HepG2 (cell line): ENCODE measurements around the gene ADGRF5. TPM values are rescaled to one million over a fixed set of nuclear protein-coding genes. Genes with fewer than 3 reads are reported as not detected.

Source experiments
- ATAC-seq: fragments of 200-7000 bp; cut with Tn5 transposase; 3 replicates; pipeline ENCODE4 v1.9.1; 2020; ENCODE audit warnings: mild to moderate bottlenecking, moderate library complexity
- BruUV-seq: library from RNA; stranded (reverse); fragments of 400-500 nt; replicated peaks from 2 replicates; lab custom pipeline; 2021; lab: Mats Ljungman, UMichigan
- CTCF ChIA-PET: fragments of 300-600 bp; formaldehyde crosslinking; extraction: SDS; loops from one replicate; lab custom pipeline; 2021; ENCODE audit warnings: low total read pairs, inconsistent platforms, low intra/inter-chr PET ratio; lab: Yijun Ruan, JAX
- POLR2A ChIA-PET: fragments of 350-600 bp; sonication (Branson Sonifier 250); formaldehyde crosslinking; loops from one replicate; lab custom pipeline; 2020; ENCODE audit warnings: antibody characterized with exemption, inconsistent platforms; lab: Yijun Ruan, JAX
- DNase-seq: peaks from one replicate; pipeline ENCODE4 v3.0.0-alpha.2; 2015; ENCODE audit warnings: low spot score
- FAIRE-seq: peaks from 3 replicates; lab custom pipeline; 2011; peaks lifted over from hg19 to GRCh38; lab: Jason Lieb, UNC
- H2AFZ ChIP-seq: one replicate; pipeline ENCODE4 v1.6.1; 2011; ENCODE audit warnings: low read length, inconsistent platforms
- H3K27ac ChIP-seq: fragments of 300-600 bp; 3 replicates; pipeline ENCODE4 v1.8.0; 2011; ENCODE audit warnings: mixed run types, mild to moderate bottlenecking, mixed read lengths, low read length, inconsistent platforms; ENCODE audit not compliant: insufficient read depth; ENCODE audit errors: extremely low read length
- H3K27me3 ChIP-seq, 2 experiments: fragments of 200-600 bp in 1 of 2; 2 replicates in 1 of 2; 3 replicates in 1 of 2; pipeline versions ENCODE4 v1.6.0 to v1.8.0; 2011; ENCODE audit warnings: low read length in 2 of 2, mild to moderate bottlenecking in 2 of 2, moderate library complexity in 2 of 2, inconsistent platforms in 1 of 2; ENCODE audit not compliant: insufficient read depth in 2 of 2, control insufficient read depth in 1 of 2
- H3K36me3 ChIP-seq, 2 experiments: fragments of 200-600 bp in 1 of 2; replicated peaks in 1 of 2; 2 replicates in 1 of 2; 3 replicates in 1 of 2; pipeline versions ENCODE4 v1.5.1 to v1.8.0; 2011; ENCODE audit warnings: low read length in 2 of 2, inconsistent platforms in 1 of 2; ENCODE audit not compliant: insufficient read depth in 2 of 2, control insufficient read depth in 1 of 2
- H3K4me1 ChIP-seq: 2 replicates; pipeline ENCODE4 v1.5.1; 2012; ENCODE audit warnings: low read length, inconsistent platforms; ENCODE audit not compliant: insufficient read depth
- H3K4me2 ChIP-seq: 2 replicates; pipeline ENCODE4 v1.6.0; 2011; ENCODE audit warnings: low read depth, low read length, inconsistent platforms
- H3K4me3 ChIP-seq, 3 experiments: fragments of 200-600 bp in 1 of 3; sonication (generic), shearing (Covaris generic) in 1 of 3; replicated peaks in 1 of 3; 2 replicates each; pipeline ENCODE4 v1.5.1; 2011 to 2016; ENCODE audit warnings: low read length in 3 of 3, inconsistent platforms in 2 of 3, low read depth in 2 of 3, mild to moderate bottlenecking in 2 of 3, control low read depth in 1 of 3, mixed read lengths in 1 of 3; ENCODE audit not compliant: insufficient read depth in 1 of 3
- H3K79me2 ChIP-seq: one replicate; pipeline ENCODE4 v1.6.1; 2011; ENCODE audit warnings: low read length, inconsistent platforms; ENCODE audit not compliant: insufficient read depth
- H3K9ac ChIP-seq: 2 replicates; pipeline ENCODE4 v1.6.0; 2011; ENCODE audit warnings: mild to moderate bottlenecking, low read depth, low read length, inconsistent platforms; ENCODE audit not compliant: insufficient read depth
- H3K9me3 ChIP-seq: 2 replicates; pipeline ENCODE4 v1.5.1; 2012; ENCODE audit warnings: mild to moderate bottlenecking, low read length
- H4K20me1 ChIP-seq: 2 replicates; pipeline ENCODE4 v1.6.0; 2011; ENCODE audit warnings: inconsistent platforms, mild to moderate bottlenecking, low read length, moderate library complexity; ENCODE audit not compliant: insufficient read depth
- ARNT2 ChIP-seq: sonication (generic); formaldehyde crosslinking; IDR thresholded peaks from 2 replicates; pipeline ENCODE4 v1.8.0; 2022; ENCODE audit warnings: mild to moderate bottlenecking, low read depth, missing genetic modification reagents, moderate library complexity
- MAFG ChIP-seq: sonication (generic); formaldehyde crosslinking; IDR thresholded peaks from 2 replicates; pipeline ENCODE4 v1.5.1; 2020; ENCODE audit warnings: mild to moderate bottlenecking, missing genetic modification reagents
- MED1 ChIP-seq: sonication (generic); formaldehyde crosslinking; IDR thresholded peaks from 2 replicates; pipeline ENCODE4 v1.4.0; 2020; ENCODE audit warnings: missing genetic modification reagents
- MEF2D ChIP-seq: sonication (generic); formaldehyde crosslinking; IDR thresholded peaks from 2 replicates; pipeline ENCODE4 v1.5.1; 2020; ENCODE audit warnings: mild to moderate bottlenecking, missing genetic modification reagents
- NONO ChIP-seq, 2 experiments: fragments of 450-650 bp in 1 of 2; sonication (generic) in 1 of 2; formaldehyde crosslinking in 1 of 2; IDR thresholded peaks in 1 of 2; conservative IDR thresholded peaks in 1 of 2; 2 replicates each; pipeline versions ENCODE4 v1.6.1 to v1.8.0; 2017 to 2022; ENCODE audit warnings: mild to moderate bottlenecking in 1 of 2, missing genetic modification reagents in 1 of 2, moderate library complexity in 1 of 2
- REL ChIP-seq: sonication (generic); formaldehyde crosslinking; conservative IDR thresholded peaks from 2 replicates; pipeline ENCODE4 v1.8.0; 2022; ENCODE audit warnings: mild to moderate bottlenecking, missing genetic modification reagents, moderate library complexity
- SALL1 ChIP-seq: sonication (generic); formaldehyde crosslinking; IDR thresholded peaks from 2 replicates; pipeline ENCODE4 v1.8.0; 2022; ENCODE audit warnings: mild to moderate bottlenecking, missing genetic modification reagents
- SNRNP70 ChIP-seq: fragments of 200-400 bp; formaldehyde crosslinking; IDR thresholded peaks from 2 replicates; pipeline ENCODE4 v1.6.1; 2017; ENCODE audit warnings: mild to moderate bottlenecking, low read depth, low read length, moderate library complexity
- SRY ChIP-seq: sonication (generic); formaldehyde crosslinking; IDR thresholded peaks from 2 replicates; pipeline ENCODE4 v1.8.0; 2022; ENCODE audit warnings: mild to moderate bottlenecking, missing genetic modification reagents
- ZMYM4 ChIP-seq: sonication (generic); formaldehyde crosslinking; IDR thresholded peaks from 2 replicates; pipeline ENCODE4 v1.8.1; 2023; ENCODE audit warnings: mild to moderate bottlenecking, missing genetic modification reagents
- ZNF20 ChIP-seq: sonication (generic); formaldehyde crosslinking; IDR thresholded peaks from 2 replicates; pipeline ENCODE4 v1.4.0; 2020; ENCODE audit warnings: mild to moderate bottlenecking, moderate library complexity, missing genetic modification reagents
- ZNF292 ChIP-seq: sonication (generic); formaldehyde crosslinking; IDR thresholded peaks from 2 replicates; pipeline ENCODE4 v1.8.1; 2022; ENCODE audit warnings: mild to moderate bottlenecking, low read depth, missing genetic modification reagents, borderline replicate concordance
- ZNF549 ChIP-seq: sonication (generic); formaldehyde crosslinking; IDR thresholded peaks from 2 replicates; pipeline ENCODE4 v1.5.0; 2020; ENCODE audit warnings: missing genetic modification reagents
- ZNF710 ChIP-seq: sonication (generic); formaldehyde crosslinking; IDR thresholded peaks from 2 replicates; pipeline ENCODE4 v1.5.0; 2020; ENCODE audit warnings: mild to moderate bottlenecking, missing genetic modification reagents, borderline replicate concordance
- ZSCAN9 ChIP-seq: IDR thresholded peaks from 2 replicates; pipeline ENCODE4 v1.6.1; 2016; ENCODE audit warnings: borderline replicate concordance
- WGBS: methylation state at CpG from one replicate; pipeline ENCODE4 v1.1.6; 2017; ENCODE audit warnings: low lambda C conversion rate; 5-methylcytosine and 5-hydroxymethylcytosine counted together
- in situ Hi-C: cut with HindIII; loops from 2 replicates; pipeline ENCODE4 v1.10.0; 2017; ENCODE audit warnings: low pct_unique_long_range_greater_than_20kb; ENCODE audit not compliant: extremely low pct_ligation_motif_present
- intact Hi-C: fragments of 100-400 bp; cut with micrococcal nuclease; formaldehyde crosslinking; loops from one replicate; pipeline ENCODE4 v1.10.0; 2022; ENCODE audit not compliant: unreplicated experiment
- polyA plus RNA-seq, 8 experiments: library from polyadenylated mRNA; depleted of rRNA in 3 of 8; stranded (reverse) in 7 of 8; unstranded in 1 of 8; fragments of >200 nt; fragmentation: Illumina TruSeq in 4 of 8; extraction: Trizol in 4 of 8; gene quantifications; 2 replicates each; pipeline versions ENCODE4 v1.2.1 to v1.2.3, GENCODE V29; 2011 to 2016; ENCODE audit warnings: low read depth in 4 of 8, missing spikeins in 1 of 8, mixed read lengths in 1 of 8; ENCODE audit not compliant: insufficient read depth in 1 of 8
- total RNA-seq, 5 experiments: library from RNA; depleted of rRNA; stranded (reverse); fragments of >200 nt; fragmentation: Illumina TruSeq; extraction: Trizol; gene quantifications; 2 replicates each; pipeline ENCODE4 v1.2.3, GENCODE V29; 2016; ENCODE audit warnings: low read depth in 1 of 5

Gene ADGRF5
- total and polyA plus RNA-seq, 2 of the 13 experiments (the other 11 are each of a cell fraction or from before 2014, with no cell fraction given): not detected

DNA sequence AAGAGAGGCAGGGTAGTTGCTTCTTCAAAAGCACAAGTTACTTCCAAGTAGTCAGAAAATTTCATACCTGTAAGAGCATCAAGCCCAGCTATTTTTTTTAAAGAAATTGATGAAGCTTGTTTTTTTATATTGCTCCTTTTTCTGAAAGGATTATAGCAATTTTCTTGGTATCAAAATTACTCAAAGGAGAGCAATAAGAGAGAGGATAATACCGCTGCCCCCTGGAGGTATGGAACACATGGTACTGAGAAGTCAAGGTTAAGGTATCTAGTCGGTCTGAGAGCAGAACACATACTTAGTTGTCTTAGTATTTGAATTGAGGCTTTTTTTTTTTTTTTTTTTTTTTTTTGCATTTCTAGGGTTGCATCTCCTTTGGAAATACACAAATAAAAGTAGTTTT, 59.4 kb downstream of the ADGRF5 start:
- no peaks in the 10 kb centered on the region for H3K36me3 ChIP-seq
- BruUV-seq: no TSS peak
- POLR2A ChIA-PET: no interaction called here

More for the DNA sequence above, 59.4 kb downstream of the ADGRF5 start:
- Histone ChIP-seq H3K9ac (no peak overlapping the region), H3K4me2 (no peak overlapping the region), H3K27me3 (peaks cover 0 to 10% of the 10 kb centered on the region in 2 experiments; a peak in 2 of 5 replicates), H3K27ac (no peak overlapping the region), H3K4me1 (no peaks in the 10 kb centered on the region), H2AFZ (no peak overlapping the region), H3K79me2 (no peaks in the 10 kb centered on the region), H3K9me3 (no peaks in the 10 kb centered on the region), H4K20me1 (no peaks in the 10 kb centered on the region), H3K4me3 (no peak overlapping the region)
- TF ChIP-seq ZMYM4 (CRISPR knock-in tag) (no peak), NONO (IDR thresholded peaks at IDR 0.05) (no peak), NONO (CRISPR knock-in tag; conservative IDR thresholded peaks at IDR 0.05) (no peak), REL (no peak), ZNF549 (CRISPR knock-in tag) (no peak), MED1 (CRISPR knock-in tag) (no peak), SALL1 (CRISPR knock-in tag) (no peak), MEF2D (CRISPR knock-in tag) (no peak), ZSCAN9 (CRISPR knock-in tag) (no peak), ARNT2 (CRISPR knock-in tag) (no peak), MAFG (no peak), ZNF20 (CRISPR knock-in tag) (no peak), ZNF292 (no peak), SRY (no peak), ZNF710 (CRISPR knock-in tag) (no peak), SNRNP70 (no peak)
- intact Hi-C loops: no loop called here
- no peak for ATAC-seq
- FAIRE-seq: no peak
- in situ Hi-C loops: loop anchor here (25.0 kb wide), 2 partner anchors 125 to 450 kb away; partner anchors contain the start of gene TNFRSF21
- DNase-seq: no peak
- WGBS: 14% methylated on average over 2 of the region's 2 CpGs
- CTCF ChIA-PET: no interaction called here
